PC-9 (cell line): ENCODE results near the gene MRPS11.

Experiments
- EZH2 ChIP-seq: fragments of 200-600 bp; sonication (generic); IDR thresholded peaks from 2 replicates; pipeline ENCODE4 v1.8.0; 2017; ENCODE audit warnings: antibody characterized with exemption, low read depth
- TF ChIP-seq, protein P1 (sequence below): fragments of 200-600 bp; sonication (generic); conservative IDR thresholded peaks from 2 replicates; pipeline ENCODE4 v1.6.1; 2017; ENCODE audit warnings: mixed run types, antibody characterized with exemption, mild to moderate bottlenecking, moderate library complexity

DNA sequence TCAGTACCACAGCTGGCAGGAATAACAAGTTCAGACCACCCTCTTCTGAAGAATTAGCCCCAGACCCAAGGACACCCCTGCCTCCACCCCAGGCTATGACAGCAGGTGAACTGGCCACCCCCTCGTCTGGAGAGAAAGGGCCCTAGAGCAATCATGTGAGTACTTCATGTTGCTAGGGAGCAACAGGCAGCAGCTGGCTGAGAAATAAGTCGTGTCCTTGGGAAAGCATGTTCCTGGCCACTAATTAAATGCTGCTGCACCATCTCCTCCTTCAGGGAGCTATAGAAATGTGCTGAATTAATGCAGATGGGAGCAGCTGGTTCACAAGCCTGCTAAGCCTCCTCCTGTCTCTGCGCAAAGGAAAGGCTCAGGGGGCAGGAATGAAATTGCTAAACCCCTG is 31.5 kb downstream of the MRPS11 start:
- no peak for TF ChIP-seq EZH2
- TF ChIP-seq, protein P1, sequence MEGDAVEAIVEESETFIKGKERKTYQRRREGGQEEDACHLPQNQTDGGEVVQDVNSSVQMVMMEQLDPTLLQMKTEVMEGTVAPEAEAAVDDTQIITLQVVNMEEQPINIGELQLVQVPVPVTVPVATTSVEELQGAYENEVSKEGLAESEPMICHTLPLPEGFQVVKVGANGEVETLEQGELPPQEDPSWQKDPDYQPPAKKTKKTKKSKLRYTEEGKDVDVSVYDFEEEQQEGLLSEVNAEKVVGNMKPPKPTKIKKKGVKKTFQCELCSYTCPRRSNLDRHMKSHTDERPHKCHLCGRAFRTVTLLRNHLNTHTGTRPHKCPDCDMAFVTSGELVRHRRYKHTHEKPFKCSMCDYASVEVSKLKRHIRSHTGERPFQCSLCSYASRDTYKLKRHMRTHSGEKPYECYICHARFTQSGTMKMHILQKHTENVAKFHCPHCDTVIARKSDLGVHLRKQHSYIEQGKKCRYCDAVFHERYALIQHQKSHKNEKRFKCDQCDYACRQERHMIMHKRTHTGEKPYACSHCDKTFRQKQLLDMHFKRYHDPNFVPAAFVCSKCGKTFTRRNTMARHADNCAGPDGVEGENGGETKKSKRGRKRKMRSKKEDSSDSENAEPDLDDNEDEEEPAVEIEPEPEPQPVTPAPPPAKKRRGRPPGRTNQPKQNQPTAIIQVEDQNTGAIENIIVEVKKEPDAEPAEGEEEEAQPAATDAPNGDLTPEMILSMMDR: no peak
